Liver (tissue), 9 donors: ENCODE results near the gene ANKRD44. TPM values are rescaled to one million over a fixed set of nuclear protein-coding genes. Genes with fewer than 3 reads are reported as not detected.

Source experiments
- DNase-seq: peaks from one replicate; pipeline ENCODE4 v3.0.0-alpha.2; 2017; ENCODE audit warnings: low spot score
- H3K27ac ChIP-seq, 2 donors: one replicate each; pipeline ENCODE4 v1.7.0; 2013; ENCODE audit warnings: inconsistent platforms in 2 of 2, low read length in 2 of 2, control low read depth in 1 of 2, low read depth in 1 of 2, mild to moderate bottlenecking in 1 of 2
- H3K27me3 ChIP-seq, 4 donors: one replicate each; pipeline versions ENCODE4 v1.6.1 to v1.7.0; 2013; ENCODE audit warnings: low read length in 3 of 4, inconsistent platforms in 1 of 4, mild to moderate bottlenecking in 1 of 4, moderate library complexity in 1 of 4; ENCODE audit not compliant: control insufficient read depth in 4 of 4, insufficient read depth in 4 of 4
- H3K36me3 ChIP-seq, 4 donors: one replicate each; pipeline versions ENCODE4 v1.6.1 to v1.7.0; 2013; ENCODE audit warnings: low read length in 3 of 4, mild to moderate bottlenecking in 3 of 4, low read depth in 1 of 4, moderate library complexity in 1 of 4; ENCODE audit not compliant: control insufficient read depth in 4 of 4, insufficient read depth in 3 of 4
- H3K4me1 ChIP-seq, 4 donors: one replicate each; pipeline versions ENCODE4 v1.6.1 to v1.7.0; 2013; ENCODE audit warnings: low read length in 3 of 4, mild to moderate bottlenecking in 3 of 4, moderate library complexity in 1 of 4; ENCODE audit not compliant: control insufficient read depth in 4 of 4, insufficient read depth in 4 of 4
- H3K4me3 ChIP-seq, 3 donors: one replicate each; pipeline versions ENCODE4 v1.6.1 to v1.7.0; 2013; ENCODE audit warnings: low read length in 3 of 3, control low read depth in 1 of 3, low read depth in 1 of 3, mild to moderate bottlenecking in 1 of 3
- H3K9ac ChIP-seq, 2 donors: one replicate each; pipeline ENCODE4 v1.7.0; 2013; ENCODE audit warnings: low read length in 2 of 2, mild to moderate bottlenecking in 2 of 2, moderate library complexity in 2 of 2, control low read depth in 1 of 2, low read depth in 1 of 2
- H3K9me3 ChIP-seq, 4 donors: one replicate each; pipeline versions ENCODE4 v1.6.1 to v1.7.0; 2013; ENCODE audit warnings: low read length in 3 of 4; ENCODE audit not compliant: control insufficient read depth in 4 of 4
- ATF3 ChIP-seq: IDR thresholded peaks from 2 replicates; pipeline ENCODE4 v1.6.1; 2016; ENCODE audit warnings: antibody characterized with exemption
- CTCF ChIP-seq: fragments of 150-350 bp; IDR thresholded peaks from 2 replicates; pipeline ENCODE4 v1.5.1; 2017; ENCODE audit warnings: improper control_type of control experiment, low read depth, low read length; ENCODE audit not compliant: missing input control
- EGR1 ChIP-seq, 2 donors: IDR thresholded peaks; 2 replicates each; pipeline ENCODE4 v1.6.1; 2016 to 2018; ENCODE audit warnings: antibody characterized with exemption in 2 of 2, low read depth in 2 of 2
- FOXA1 ChIP-seq: IDR thresholded peaks from 2 replicates; pipeline ENCODE4 v1.6.1; 2016; ENCODE audit warnings: antibody characterized with exemption
- FOXA2 ChIP-seq: IDR thresholded peaks from 2 replicates; pipeline ENCODE4 v1.6.1; 2016; ENCODE audit warnings: antibody characterized with exemption
- GABPA ChIP-seq, 2 donors: IDR thresholded peaks in 1 of 2; conservative IDR thresholded peaks in 1 of 2; 2 replicates each; pipeline ENCODE4 v1.6.1; 2016; ENCODE audit warnings: antibody characterized with exemption in 2 of 2, mild to moderate bottlenecking in 1 of 2, moderate library complexity in 1 of 2
- HNF4A ChIP-seq, 2 donors: conservative IDR thresholded peaks; 2 replicates each; pipeline ENCODE4 v1.6.1; 2016; ENCODE audit warnings: antibody characterized with exemption in 2 of 2, mild to moderate bottlenecking in 2 of 2
- HNF4G ChIP-seq: IDR thresholded peaks from 2 replicates; pipeline ENCODE4 v1.6.1; 2016; ENCODE audit warnings: antibody characterized with exemption
- JUND ChIP-seq, 2 donors: IDR thresholded peaks; 2 replicates each; pipeline ENCODE4 v1.6.1; 2016; ENCODE audit warnings: antibody characterized with exemption in 2 of 2
- MAX ChIP-seq: IDR thresholded peaks from 2 replicates; pipeline ENCODE4 v1.6.1; 2016; ENCODE audit warnings: antibody characterized with exemption
- NR2F2 ChIP-seq: IDR thresholded peaks from 2 replicates; pipeline ENCODE4 v1.6.1; 2016; ENCODE audit warnings: antibody characterized with exemption
- RAD21 ChIP-seq, 2 donors: IDR thresholded peaks; 2 replicates each; pipeline ENCODE4 v1.6.1; 2016; ENCODE audit warnings: antibody characterized with exemption in 2 of 2, mild to moderate bottlenecking in 2 of 2
- REST ChIP-seq: IDR thresholded peaks from 2 replicates; pipeline ENCODE4 v1.6.1; 2016; ENCODE audit warnings: antibody characterized with exemption, mild to moderate bottlenecking
- RXRA ChIP-seq, 2 donors: IDR thresholded peaks; 2 replicates each; pipeline ENCODE4 v1.6.1; 2017 to 2018; ENCODE audit warnings: antibody characterized with exemption in 2 of 2, mild to moderate bottlenecking in 1 of 2
- SP1 ChIP-seq: IDR thresholded peaks from 2 replicates; pipeline ENCODE4 v1.6.1; 2018; ENCODE audit warnings: antibody characterized with exemption, mild to moderate bottlenecking
- YY1 ChIP-seq: IDR thresholded peaks from 2 replicates; pipeline ENCODE4 v1.6.1; 2016; ENCODE audit warnings: antibody characterized with exemption, mild to moderate bottlenecking
- ZBTB33 ChIP-seq: IDR thresholded peaks from 2 replicates; pipeline ENCODE4 v1.6.1; 2016; ENCODE audit warnings: antibody characterized with exemption
- WGBS: extraction: QIAGEN DNeasy Blood & Tissue Kit; methylation state at CpG from one replicate; pipeline ENCODE4 v1.1.7; 2013; 5-methylcytosine and 5-hydroxymethylcytosine counted together
- polyA plus RNA-seq, 2 donors: library from polyadenylated mRNA; stranded (reverse) in 1 of 2; unstranded in 1 of 2; fragments of 200-250 nt in 1 of 2; fragments of >200 nt in 1 of 2; fragmentation: Nextera tagmentation in 1 of 2; extraction: Ambion mirVana in 1 of 2; gene quantifications; one replicate each; pipeline versions ENCODE4 v1.2.1 to v1.2.3, GENCODE V29; 2013 to 2015
- total RNA-seq, 2 donors: library from RNA; depleted of rRNA; stranded (reverse); fragments of >200 nt; gene quantifications; one replicate each; pipeline ENCODE4 v1.2.3, GENCODE V29; 2014
- donor health status: healthy.
- donor health status: healthy.
- donor health status: healthy.
- donor health status: healthy.
- donor health status: healthy.

The ANKRD44 gene
- total and polyA plus RNA-seq, 4 donors = 3.8 to 18.2 (median 6.8) TPM

- Histone ChIP-seq H3K4me3 (no peak overlapping the region), H3K9me3 (no peaks in the 10 kb centered on the region), H3K9ac (peak overlapping the region in 1 of 2 donors; percentile 17), H3K27me3 (no peaks in the 10 kb centered on the region), H3K36me3 (no peaks in the 10 kb centered on the region), H3K27ac (peak overlapping the region; percentile 7 to 36), H3K4me1 (peaks cover 8 to 40% (median 29%) of the 10 kb centered on the region in 4 donors)
- DNase-seq = no peak
- 51% methylated on average over 1 of the region's 1 CpG for WGBS
- TF ChIP-seq RXRA (IDR thresholded peaks at IDR 0.05) (peak; percentile 22 to 73), FOXA1 (no peak), HNF4A (conservative IDR thresholded peaks at IDR 0.05) (peak in 1 of 2 donors; percentile 55)
Observed at GRCh38 chr2:197182668-197183067, 127.9 kb downstream of the ANKRD44 start.

GRCh38 chr2:197181491-197181890 is 129.1 kb downstream of the ANKRD44 start:
- no peak for DNase-seq
- H3K4me3 ChIP-seq = no peak overlapping the region
- H3K9me3 ChIP-seq = no peaks in the 10 kb centered on the region
- no peak overlapping the region for H3K9ac ChIP-seq
- peaks cover 8 to 40% (median 29%) of the 10 kb centered on the region in 4 donors for H3K4me1 ChIP-seq
- WGBS = 78% methylated on average over 5 of the region's 5 CpGs
- no peak overlapping the region for H3K27ac ChIP-seq
- H3K36me3 ChIP-seq = no peaks in the 10 kb centered on the region
- H3K27me3 ChIP-seq = no peaks in the 10 kb centered on the region
- TF ChIP-seq CTCF (no peak), HNF4A (conservative IDR thresholded peaks at IDR 0.05) (no peak), FOXA1 (no peak), RXRA (IDR thresholded peaks at IDR 0.05) (no peak), YY1 (no peak), FOXA2 (no peak), HNF4G (no peak), ATF3 (no peak), SP1 (no peak), ZBTB33 (no peak), GABPA (IDR thresholded peaks at IDR 0.05 in 1 of 2, conservative IDR thresholded peaks at IDR 0.05 in 1 of 2) (no peak), RAD21 (IDR thresholded peaks at IDR 0.05) (no peak), JUND (IDR thresholded peaks at IDR 0.05) (no peak), REST (no peak), MAX (no peak), NR2F2 (no peak), EGR1 (IDR thresholded peaks at IDR 0.05; ENCODE audit: low read depth in 2 of 2) (no peak)
